DMS53 treated with DMSO at 0.1 percent for 48 hours (cell line): Measurements from ENCODE around the gene PALLD.

Experiments
- DNase-seq: peaks from one replicate; lab custom pipeline; 2025; ENCODE audit not compliant: unreplicated experiment; lab: John Stamatoyannopoulos, UW

The PALLD gene

GRCh38 chr4:168642591-168642990, 145.7 kb downstream of the PALLD start:
- no peak for DNase-seq

GRCh38 chr4:168643111-168643795, 146.4 kb downstream of the PALLD start:
- no peak for DNase-seq

- no peak for DNase-seq
Observed at GRCh38 chr4:168643796-168644159, 146.9 kb downstream of the PALLD start.

- DNase-seq, result no peak
Observed at GRCh38 chr4:168646001-168646768, 149.3 kb downstream of the PALLD start.

GRCh38 chr4:168647646-168648375, 151.0 kb downstream of the PALLD start:
- no peak for DNase-seq

- DNase-seq, result no peak
Observed at GRCh38 chr4:168648494-168648893, 151.6 kb downstream of the PALLD start.

- no peak for DNase-seq
Observed at GRCh38 chr4:168648929-168649328, 152.1 kb downstream of the PALLD start.

- no peak for DNase-seq
Observed at GRCh38 chr4:168651374-168651773, 154.5 kb downstream of the PALLD start.

- no peak for DNase-seq
Observed at GRCh38 chr4:168651864-168652263, 155.0 kb downstream of the PALLD start.

GRCh38 chr4:168652755-168653154, 155.9 kb downstream of the PALLD start:
- no peak for DNase-seq

GRCh38 chr4:168654104-168654847, 157.4 kb downstream of the PALLD start:
- DNase-seq, result no peak

GRCh38 chr4:168654848-168655174, 158.0 kb downstream of the PALLD start:
- DNase-seq, result no peak

GRCh38 chr4:168655182-168655581, 158.3 kb downstream of the PALLD start:
- DNase-seq, result no peak

- DNase-seq, result no peak
Observed at GRCh38 chr4:168656055-168656660, 159.3 kb downstream of the PALLD start.

- DNase-seq, result no peak
Observed at GRCh38 chr4:168656946-168657473, 160.2 kb downstream of the PALLD start.

GRCh38 chr4:168658751-168659150, 161.9 kb downstream of the PALLD start:
- DNase-seq, result no peak

GRCh38 chr4:168659741-168660465, 163.1 kb downstream of the PALLD start:
- no peak for DNase-seq

- DNase-seq, result no peak
Observed at GRCh38 chr4:168662297-168662984, 165.6 kb downstream of the PALLD start.

- no peak for DNase-seq
Observed at GRCh38 chr4:168664242-168664891, 167.5 kb downstream of the PALLD start.
